Ascending aorta (tissue), 2 donors: ENCODE results near the gene SLC35F6. TPM values are rescaled to one million over a fixed set of nuclear protein-coding genes. Genes with fewer than 3 reads are reported as not detected.
A peak's percentile ranks its signal among the peaks of the same experiment; 100 is the strongest.
"Not testable (repeated sequence)": the region's sequence is repeated elsewhere in the genome, so short reads cannot be mapped to it uniquely, and the experiment has no call there.

Experiments
- DNase-seq, 2 donors: peaks; one replicate each; pipeline ENCODE4 v3.0.0-alpha.2; 2019; ENCODE audit warnings: low spot score in 2 of 2
- H3K27ac ChIP-seq, 2 donors: fragments of 200-600 bp; sonication (generic); one replicate each; pipeline ENCODE4 v1.5.1; 2016 to 2017; ENCODE audit warnings: mild to moderate bottlenecking in 1 of 2
- H3K27me3 ChIP-seq: fragments of 200-600 bp; sonication (generic); one replicate; pipeline ENCODE4 v1.5.1; 2017
- H3K36me3 ChIP-seq, 2 donors: fragments of 200-600 bp; sonication (generic); one replicate each; pipeline ENCODE4 v1.5.1; 2016
- H3K4me1 ChIP-seq, 2 donors: fragments of 200-600 bp; sonication (generic); one replicate each; pipeline ENCODE4 v1.5.1; 2016 to 2017; ENCODE audit warnings: mild to moderate bottlenecking in 1 of 2
- H3K4me3 ChIP-seq, 2 donors: fragments of 200-600 bp; sonication (generic); one replicate each; pipeline ENCODE4 v1.5.1; 2016 to 2017; ENCODE audit warnings: mild to moderate bottlenecking in 1 of 2
- H3K9me3 ChIP-seq, 2 donors: fragments of 200-600 bp; sonication (generic); one replicate each; pipeline ENCODE4 v1.5.1; 2016
- CTCF ChIP-seq, 3 experiments: fragments of 200-600 bp in 2 of 3; fragments of 450-650 bp in 1 of 3; sonication (generic) in 2 of 3; IDR thresholded peaks; one replicate each; pipeline ENCODE4 v1.5.1; 2016 to 2019; ENCODE audit warnings: antibody characterized with exemption in 3 of 3, mild to moderate bottlenecking in 1 of 3, moderate library complexity in 1 of 3
- intact Hi-C: fragments of 100-400 bp; cut with DNase I; formaldehyde crosslinking; loops from one replicate; pipeline ENCODE4 v1.15.1; 2023
- total RNA-seq: library from RNA; depleted of rRNA; stranded (reverse); fragments of >200 nt; gene quantifications from one replicate; pipeline ENCODE4 v1.1.0, GENCODE V29; 2016

Gene SLC35F6
- total RNA-seq, 1 donor from 2014 or later = 43.4 TPM

GRCh38 chr2:26785431-26786206 is 21.5 kb downstream of the SLC35F6 start, which contains the start of gene CENPA:
TSS of gene CENPA (plus strand) at chr2:26786056. CDS start at chr2:26786197, 141 bp downstream.
- intact Hi-C loops = loop anchor here (1.0 kb wide), 1 partner anchor 21 kb away; the partner anchor contains the start of gene SLC35F6
- Histone ChIP-seq H3K27ac (no peak within 1 kb of the TSS), H3K36me3 (peaks cover 5% of the 10 kb centered on the region in 2 donors), H3K4me3 (peak within 1 kb of the TSS; percentile 88 to 96), H3K9me3 (no peaks in the 10 kb centered on the region), H3K27me3 (no peaks in the 10 kb centered on the region), H3K4me1 (peaks cover 0 to 14% of the 10 kb centered on the region in 2 donors)
- peak in 1 of 3 experiments; percentile 28 for TF ChIP-seq CTCF (IDR thresholded peaks at IDR 0.05)
- DNase-seq = peak; percentile 96 to 99

DNA sequence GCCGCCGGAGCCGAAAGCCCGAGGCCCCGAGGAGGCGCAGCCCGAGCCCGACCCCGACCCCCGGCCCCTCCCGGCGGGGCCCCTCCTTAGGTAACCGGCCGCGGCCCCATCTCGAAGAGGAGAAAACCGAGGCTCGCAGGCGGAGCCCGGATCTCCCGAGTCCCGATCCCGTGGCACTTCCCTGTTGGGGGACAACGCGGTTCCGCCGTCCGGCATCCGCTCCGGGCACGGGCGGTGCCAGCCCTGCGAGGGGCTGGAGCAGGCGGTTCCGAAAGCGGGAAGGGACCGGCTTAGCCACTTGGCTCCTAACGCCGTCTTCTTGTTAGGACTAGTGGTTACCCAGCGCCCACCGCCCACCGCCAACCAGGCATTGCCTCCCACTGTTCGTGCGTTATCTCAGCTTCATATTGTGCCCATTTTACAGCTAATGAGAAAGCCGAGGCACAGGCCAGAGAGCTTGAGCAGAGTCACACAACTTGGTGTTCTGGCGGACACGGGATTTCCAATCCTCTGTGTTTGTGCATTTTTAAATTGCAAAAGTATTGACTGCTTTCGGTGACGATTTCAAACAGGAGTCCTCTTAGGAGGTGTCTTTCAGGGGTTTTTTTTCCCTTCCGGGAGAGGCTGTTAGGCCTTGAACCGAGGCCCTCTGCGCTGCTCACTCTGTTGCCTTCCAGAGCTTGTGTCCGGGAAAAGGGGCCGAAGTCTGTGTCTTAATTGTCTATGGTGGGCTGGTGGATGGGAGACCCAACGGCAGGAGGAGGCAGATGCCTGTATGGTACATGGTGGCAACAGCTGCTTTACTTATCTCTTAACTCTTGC is 22.3 kb downstream of the SLC35F6 start:
- Histone ChIP-seq H3K4me1 (peaks cover 0 to 14% of the 10 kb centered on the region in 2 donors), H3K9me3 (no peaks in the 10 kb centered on the region), H3K27ac (no peak overlapping the region), H3K36me3 (no peaks in the 10 kb centered on the region), H3K27me3 (no peaks in the 10 kb centered on the region), H3K4me3 (peak overlapping the region; percentile 88 to 96)
- no peak for DNase-seq
- TF ChIP-seq CTCF (IDR thresholded peaks at IDR 0.05) = no peak
- intact Hi-C loops = no loop called here

DNA sequence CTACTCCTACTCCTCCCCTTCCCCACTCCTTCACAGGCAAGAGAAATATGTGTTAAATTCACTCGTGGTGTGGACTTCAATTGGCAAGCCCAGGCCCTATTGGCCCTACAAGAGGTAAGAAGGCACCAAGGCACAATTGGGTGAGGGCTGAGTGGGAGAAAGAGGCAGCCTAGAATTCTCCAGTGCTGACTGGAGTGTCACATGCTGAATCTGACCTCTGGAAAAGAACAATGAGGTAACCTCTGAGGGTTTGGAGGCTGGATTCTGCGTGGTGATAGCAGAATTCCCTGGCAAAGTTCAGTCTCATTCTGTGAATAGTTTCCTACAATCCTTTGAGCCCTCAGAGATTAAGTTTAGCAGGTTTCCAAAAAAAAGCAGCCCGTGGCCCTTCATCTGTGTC is 28.6 kb downstream of the SLC35F6 start:
- Histone ChIP-seq H3K36me3 (no peaks in the 10 kb centered on the region), H3K27ac (no peak overlapping the region), H3K4me1 (no peaks in the 10 kb centered on the region), H3K4me3 (no peak overlapping the region), H3K27me3 (no peaks in the 10 kb centered on the region), H3K9me3 (no peaks in the 10 kb centered on the region)
- no peak for DNase-seq
- TF ChIP-seq CTCF (IDR thresholded peaks at IDR 0.05) = no peak
- intact Hi-C loops = no loop called here

GRCh38 chr2:26793518-26793917 is 29.4 kb downstream of the SLC35F6 start:
- Histone ChIP-seq H3K9me3 (no peaks in the 10 kb centered on the region), H3K4me1 (no peaks in the 10 kb centered on the region), H3K27me3 (no peaks in the 10 kb centered on the region), H3K36me3 (no peaks in the 10 kb centered on the region), H3K27ac (no peak overlapping the region), H3K4me3 (no peak overlapping the region)
- no peak for DNase-seq
- intact Hi-C loops = no loop called here
- TF ChIP-seq CTCF (IDR thresholded peaks at IDR 0.05) = no peak

- not testable (repeated sequence) for DNase-seq, H3K4me3 ChIP-seq
Observed at GRCh38 chr2:26795135-26795534, 31.1 kb downstream of the SLC35F6 start.

GRCh38 chr2:26801328-26801727 is 37.2 kb downstream of the SLC35F6 start:
- no peak overlapping the region for H3K27ac ChIP-seq

More at GRCh38 chr2:26795135-26795534, 31.1 kb downstream of the SLC35F6 start:
- H3K36me3 ChIP-seq, H3K27ac ChIP-seq, H3K4me1 ChIP-seq, intact Hi-C loops, H3K9me3 ChIP-seq, H3K27me3 ChIP-seq: not testable (repeated sequence)

More at GRCh38 chr2:26801328-26801727, 37.2 kb downstream of the SLC35F6 start:
- intact Hi-C loops = no loop called here
- TF ChIP-seq CTCF (IDR thresholded peaks at IDR 0.05) = no peak
- Histone ChIP-seq H3K9me3 (no peaks in the 10 kb centered on the region), H3K4me3 (no peak overlapping the region), H3K27me3 (no peaks in the 10 kb centered on the region), H3K36me3 (no peaks in the 10 kb centered on the region), H3K4me1 (no peaks in the 10 kb centered on the region)
- DNase-seq = no peak
